Muscle of back (tissue), 11 donors: ENCODE measurements around the gene MYH13. TPM values are rescaled to one million over a fixed set of nuclear protein-coding genes. Genes with fewer than 3 reads are reported as not detected.
A peak's percentile ranks its signal among the peaks of the same experiment; 100 is the strongest.
"Not testable (repeated sequence)": the region's sequence is repeated elsewhere in the genome, so short reads cannot be mapped to it uniquely, and the experiment has no call there.

Source experiments
- DNase-seq, 3 donors: peaks; one replicate each; pipeline versions ENCODE4 v3.0.0 to v3.0.0-alpha.2; 2013
- polyA plus RNA-seq, 10 donors: library from polyadenylated mRNA; unstranded; fragments of 120-200 nt; gene quantifications; one replicate each; pipeline ENCODE4 v1.2.1, GENCODE V29; 2013; ENCODE audit not compliant: insufficient read length in 10 of 10

The MYH13 gene
- polyA plus RNA-seq, 10 donors: 0.45 to 1.5 (median 0.68) TPM

DNA sequence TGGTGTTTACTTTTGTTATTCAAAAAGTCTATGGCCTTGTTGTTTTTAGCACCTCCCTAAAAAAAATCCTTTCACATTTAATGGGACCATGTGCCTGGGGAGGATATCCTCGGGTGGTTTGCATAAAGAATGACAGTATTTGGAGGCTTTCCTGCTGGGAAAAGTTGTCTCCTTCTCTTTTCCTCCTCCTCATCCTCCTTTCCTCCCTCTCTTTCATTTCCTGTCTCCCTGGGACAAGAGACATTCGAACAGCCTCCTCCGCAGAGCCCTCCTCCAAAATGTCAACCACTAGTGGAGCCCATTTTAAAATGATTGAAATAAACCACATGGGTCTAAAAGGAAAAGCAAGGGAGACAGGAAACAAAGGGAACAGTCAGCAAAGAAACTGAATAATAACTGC is 67.4 kb downstream of the MYH13 start:
- DNase-seq: no peak

DNA sequence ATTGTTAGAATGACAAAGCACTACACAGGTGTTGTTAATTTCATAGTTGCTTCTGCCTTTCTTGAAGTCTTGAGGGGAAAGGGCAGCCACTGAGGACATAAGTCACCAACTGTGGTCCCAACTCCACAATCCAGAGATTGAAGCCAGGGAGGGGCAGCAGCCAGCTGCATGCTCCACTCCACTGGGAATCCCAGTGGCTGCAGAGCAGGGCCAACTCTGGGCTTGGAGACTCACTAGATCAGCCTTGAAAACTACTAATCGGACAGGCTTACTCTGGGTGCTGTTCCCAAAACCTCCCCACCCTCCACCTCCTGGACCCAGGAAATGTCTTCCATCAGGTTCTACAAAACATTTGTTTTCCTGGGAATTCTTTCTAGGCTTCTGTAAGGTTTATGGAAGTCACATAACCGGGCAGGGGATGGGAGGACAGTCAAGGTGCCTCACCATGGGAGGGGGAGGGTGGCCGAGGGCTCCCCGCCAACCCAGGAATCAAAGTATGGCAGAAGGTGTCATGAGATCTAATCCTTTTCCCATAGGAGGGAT is 68.0 kb downstream of the MYH13 start:
- DNase-seq: no peak

DNA sequence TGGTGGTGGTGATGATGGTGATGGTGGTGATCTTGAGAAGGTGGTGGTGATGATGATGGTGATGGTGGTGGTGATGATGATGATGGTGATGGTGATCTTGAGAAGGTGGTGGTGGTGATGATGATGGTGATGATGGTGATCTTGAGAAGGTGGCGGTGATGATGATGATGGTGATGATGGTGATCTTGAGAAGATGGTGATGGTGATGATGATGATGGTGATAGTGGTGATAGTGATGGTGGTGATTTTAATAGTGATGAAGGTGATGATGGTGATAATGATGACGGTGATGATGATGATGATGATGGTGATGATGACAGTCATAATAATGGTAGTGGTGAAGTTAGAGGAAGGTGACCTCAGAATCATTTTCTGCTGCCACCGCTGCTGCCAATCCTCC is 75.1 kb downstream of the MYH13 start:
- DNase-seq: no peak

DNA sequence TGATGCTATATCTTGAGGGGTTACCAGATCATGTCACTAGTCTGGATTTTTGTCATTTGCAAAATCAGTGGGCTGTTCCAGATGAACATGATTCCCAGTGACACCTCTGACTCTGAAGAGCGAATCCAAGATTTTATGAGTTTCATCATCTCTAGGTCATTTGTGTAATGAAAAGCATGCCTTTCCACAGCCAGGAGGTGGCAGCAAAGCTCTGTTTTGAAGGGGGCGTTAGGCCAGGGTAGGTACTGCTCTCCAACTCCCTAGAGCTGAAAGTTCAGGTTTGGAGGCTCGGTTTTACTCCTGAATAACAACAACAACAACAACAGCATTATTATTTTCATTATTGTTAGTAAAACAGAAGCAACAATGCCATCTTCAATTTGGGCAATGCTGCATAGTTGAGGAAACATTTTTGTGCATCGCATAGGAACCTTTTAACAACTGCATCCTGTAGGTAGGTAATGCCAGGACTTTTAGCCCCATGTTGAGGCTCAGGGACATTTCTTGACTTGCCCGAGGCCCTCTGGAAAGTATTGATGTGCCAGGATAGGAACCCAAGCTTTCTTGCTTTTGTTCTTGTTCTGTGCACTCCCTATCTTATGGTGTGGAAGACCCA is 77.0 kb downstream of the MYH13 start:
- peak; percentile 46 to 70 (median 60) for DNase-seq

DNA sequence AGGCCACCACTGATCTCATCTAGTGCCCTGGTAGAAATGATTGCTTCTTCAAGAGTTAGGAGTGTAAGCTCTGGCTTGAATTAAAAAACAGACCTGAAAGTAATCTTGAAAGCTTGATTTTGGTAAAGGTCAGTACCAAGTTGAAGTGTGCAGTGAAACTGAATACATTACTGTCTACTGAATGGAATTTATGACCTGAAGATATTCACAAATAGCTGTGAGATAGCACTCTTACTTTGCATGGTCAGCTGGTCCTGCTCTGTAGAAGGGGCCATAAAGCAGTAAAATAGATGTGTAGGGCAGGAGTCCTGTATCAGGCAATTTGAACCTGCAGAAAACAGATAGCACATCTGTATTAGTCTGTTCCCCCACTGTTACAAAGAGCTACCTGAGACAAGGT is 78.6 kb downstream of the MYH13 start:
- no peak for DNase-seq

DNA sequence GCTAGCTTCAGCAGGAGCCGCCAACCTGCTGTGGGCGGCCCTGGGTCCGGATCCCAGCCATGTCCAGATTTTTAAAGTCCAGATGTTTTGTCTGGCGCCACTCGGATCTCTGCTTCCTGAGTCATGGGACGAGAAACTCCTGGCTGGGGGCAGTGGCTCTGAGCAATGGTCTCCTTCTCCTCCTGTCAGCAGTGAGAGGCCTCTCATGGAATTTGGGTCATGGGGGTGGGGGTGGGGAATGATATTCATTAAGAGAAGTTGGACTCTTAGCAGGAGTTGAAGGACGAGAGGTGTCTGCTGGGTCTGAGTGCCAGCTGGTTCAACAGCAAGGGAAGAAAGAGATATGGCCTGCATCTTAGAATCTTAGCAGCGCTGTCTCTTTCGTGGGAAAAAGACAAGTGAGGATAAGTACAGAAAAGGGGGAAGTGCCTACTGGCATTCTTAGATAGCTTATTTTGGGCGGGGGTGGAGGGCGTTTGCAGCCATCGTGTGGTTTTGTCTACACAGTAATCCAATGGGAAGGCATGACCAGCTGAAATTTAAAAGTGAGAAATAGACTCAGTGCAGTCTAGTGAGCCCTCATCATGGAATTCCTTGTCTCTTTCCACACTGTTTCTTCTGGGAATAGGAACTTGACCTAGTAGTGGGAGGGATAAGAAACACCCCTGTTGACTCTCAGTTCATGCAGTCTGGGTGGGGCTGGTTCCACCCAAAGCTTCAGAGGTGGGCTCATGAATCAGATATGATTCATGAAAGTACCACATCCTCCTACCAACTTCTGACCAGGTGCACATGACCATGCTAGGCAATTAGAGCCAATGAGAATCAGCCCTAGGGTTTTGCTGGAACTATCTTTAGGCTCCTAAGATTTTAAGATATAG is 80.5 kb downstream of the MYH13 start:
- DNase-seq: peak; percentile 48 to 77 (median 73)

DNA sequence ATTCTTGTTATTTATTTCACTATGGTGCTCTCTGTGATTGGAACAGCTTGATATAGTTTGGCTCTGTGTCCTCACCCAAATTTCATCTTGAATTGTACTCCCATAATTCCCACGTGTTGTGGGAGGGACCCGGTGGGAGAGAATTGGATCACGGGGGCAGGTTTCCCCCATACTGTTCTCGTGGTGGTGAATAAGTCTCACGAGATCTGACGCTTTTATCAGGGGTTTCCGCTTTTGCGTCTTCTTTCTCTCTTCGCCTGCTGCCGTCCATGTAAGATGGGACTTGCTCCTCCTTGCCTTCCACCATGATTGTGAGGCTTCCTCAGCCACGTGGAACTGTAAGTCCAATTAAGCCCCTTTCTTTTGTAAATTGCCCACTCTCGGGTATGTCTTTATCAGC is 81.2 kb downstream of the MYH13 start:
- DNase-seq: not testable (repeated sequence)

DNA sequence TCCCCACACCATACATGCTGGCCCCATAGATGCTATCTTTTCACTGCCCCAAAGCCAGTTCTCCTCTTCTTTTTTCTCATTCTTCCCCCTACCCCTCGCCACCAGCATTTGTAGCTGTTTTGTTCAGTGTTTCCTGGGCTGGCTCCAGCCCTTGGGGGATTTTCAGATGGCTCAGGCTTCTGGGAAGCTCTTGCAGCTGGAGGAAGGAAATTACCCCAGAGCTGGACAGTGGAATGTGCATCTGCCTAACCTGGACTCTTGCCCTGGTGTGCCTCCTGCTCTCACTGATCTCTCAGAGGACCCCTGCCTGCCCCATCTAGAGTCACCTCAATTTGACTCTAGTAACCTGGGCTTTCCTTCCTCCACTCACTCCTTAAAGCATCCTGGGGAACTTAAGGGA is 82.8 kb downstream of the MYH13 start:
- DNase-seq: peak in 2 of 3 donors; percentile 65 to 72

DNA sequence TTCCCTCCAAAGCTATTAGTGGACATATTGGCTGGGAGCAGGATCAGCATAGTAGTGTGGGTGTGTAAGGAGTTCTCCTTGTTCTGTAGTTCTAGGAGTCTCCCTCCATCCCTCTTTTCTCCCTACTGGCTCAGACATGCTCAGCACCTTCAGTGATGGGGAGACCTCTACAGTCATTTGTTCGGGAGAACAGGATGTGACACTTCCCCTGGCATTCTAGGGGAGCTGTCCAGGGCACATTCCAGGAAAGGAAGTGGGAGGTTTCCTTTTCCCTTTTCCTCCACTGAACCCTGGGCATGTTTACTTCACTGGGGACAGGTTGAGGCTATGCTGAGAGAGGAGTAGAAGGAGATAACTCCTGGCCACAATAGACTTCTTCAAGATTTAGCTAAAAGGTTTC is 86.5 kb downstream of the MYH13 start:
- no peak for DNase-seq

DNA sequence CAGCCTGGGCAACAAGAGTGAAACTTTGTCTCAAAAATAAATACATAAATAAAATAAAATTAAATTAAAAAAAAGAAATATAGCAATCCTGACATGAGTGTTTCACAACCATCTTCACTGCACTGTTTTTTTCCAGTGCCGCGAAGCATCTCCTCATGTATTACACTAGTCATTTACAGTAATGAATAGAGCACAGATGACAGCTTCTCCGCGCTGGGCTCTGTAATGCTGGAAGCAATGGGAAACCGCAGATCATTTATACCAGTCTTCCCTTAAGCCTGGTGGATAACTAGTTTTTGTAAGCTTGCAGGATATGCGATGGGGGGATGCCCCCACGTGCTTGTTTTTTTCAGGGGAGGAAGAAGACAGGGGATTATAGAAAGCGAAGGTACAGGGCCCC is 86.9 kb downstream of the MYH13 start:
- DNase-seq: no peak

DNA sequence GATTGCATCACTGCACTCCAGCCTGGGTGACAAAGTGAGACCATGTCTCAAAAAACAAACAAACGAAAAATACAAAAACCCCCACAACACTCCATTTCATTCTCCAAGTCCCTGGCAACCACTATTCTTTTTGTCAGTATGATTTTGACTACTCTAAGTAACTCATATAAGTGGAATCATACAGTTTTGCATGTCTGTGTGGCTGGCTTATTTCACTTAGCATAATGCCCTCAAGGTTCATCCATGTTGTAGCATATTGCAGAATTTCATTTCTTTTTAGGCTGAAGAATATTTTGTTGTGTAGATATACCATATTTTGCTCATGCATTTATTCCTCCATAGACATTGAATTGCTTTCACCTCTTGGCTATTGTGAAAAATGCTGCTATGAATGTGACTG is 92.7 kb downstream of the MYH13 start:
- no peak for DNase-seq

DNA sequence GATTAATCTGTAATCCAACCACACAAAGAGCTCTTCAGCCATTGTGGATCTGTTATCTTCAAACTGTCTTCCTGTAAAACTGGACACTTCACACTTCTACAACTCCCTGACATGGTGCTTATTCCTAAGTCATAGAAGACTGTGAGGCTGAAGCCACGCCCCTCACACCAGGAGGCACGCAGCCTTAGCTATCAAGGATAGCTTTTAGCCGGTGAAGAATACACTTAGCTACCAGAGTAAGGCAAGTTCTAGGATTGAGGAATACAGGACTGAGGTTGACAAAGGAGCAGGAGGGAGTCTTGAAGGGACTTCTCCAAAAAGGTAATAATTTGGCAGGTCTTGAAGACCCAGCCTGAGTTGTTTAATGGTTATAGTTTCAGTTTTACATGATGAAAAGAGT is 94.6 kb downstream of the MYH13 start:
- DNase-seq: no peak

DNA sequence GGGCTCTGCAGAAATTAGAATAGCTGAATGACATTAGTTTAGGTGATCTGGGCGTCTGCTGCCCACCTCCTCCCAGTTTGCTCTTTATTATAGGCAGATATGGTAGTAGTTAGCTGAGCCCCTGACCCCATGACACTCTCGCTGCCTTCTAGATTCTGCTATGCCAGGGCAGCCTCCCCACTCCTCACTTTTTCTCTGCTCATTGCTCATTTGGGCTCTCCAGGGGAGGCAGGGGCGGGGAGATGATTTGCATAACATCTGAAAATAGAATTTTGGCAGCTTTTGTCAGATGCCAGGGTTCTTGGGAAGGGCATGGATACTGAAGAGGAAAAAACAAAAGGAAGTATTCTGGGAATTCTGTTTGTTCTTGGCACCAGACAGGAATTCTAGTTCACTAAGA is 96.4 kb downstream of the MYH13 start:
- DNase-seq: no peak

DNA sequence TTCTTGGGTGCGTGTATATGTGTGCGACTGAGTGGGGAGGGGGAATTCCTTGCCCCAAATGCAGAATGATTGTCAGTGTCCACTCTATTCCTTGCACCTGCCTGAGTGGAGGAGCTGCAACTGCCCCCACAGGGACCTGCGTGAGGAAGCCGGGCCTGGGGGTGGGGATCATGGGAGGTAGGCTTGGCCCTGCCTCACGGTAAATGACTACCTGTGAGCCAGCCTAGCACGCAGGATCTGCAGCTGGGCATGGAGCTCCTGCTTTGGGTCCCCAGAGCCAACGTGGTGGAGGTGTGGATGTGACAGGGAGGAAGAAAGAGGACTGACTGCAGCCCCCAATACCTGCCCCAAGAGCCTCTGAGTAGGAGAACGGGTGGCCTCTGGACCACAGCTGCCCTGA is 97.4 kb downstream of the MYH13 start:
- no peak for DNase-seq

DNA sequence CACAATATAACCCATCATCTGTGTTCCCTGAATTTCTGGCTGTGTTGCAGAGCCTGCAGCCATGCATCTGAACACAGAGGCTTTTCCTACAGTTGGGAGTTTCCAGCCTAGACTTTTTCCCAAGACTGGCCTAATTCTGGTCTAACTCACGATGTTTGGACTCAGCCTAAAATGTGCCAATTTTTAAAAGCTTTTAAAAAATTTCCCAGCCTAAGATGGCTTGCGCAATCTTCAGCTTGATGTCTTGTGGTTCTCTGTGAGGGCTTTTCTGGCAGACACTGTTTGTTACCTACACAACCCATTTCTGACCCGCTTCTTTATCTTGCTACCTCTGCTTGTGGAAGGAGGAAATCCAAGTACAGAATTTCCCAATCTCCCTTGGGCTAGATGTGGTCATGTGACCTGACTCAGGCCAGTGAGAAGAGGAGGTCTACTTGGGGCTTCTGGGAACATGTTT is 101.7 kb downstream of the MYH13 start:
- no peak for DNase-seq

DNA sequence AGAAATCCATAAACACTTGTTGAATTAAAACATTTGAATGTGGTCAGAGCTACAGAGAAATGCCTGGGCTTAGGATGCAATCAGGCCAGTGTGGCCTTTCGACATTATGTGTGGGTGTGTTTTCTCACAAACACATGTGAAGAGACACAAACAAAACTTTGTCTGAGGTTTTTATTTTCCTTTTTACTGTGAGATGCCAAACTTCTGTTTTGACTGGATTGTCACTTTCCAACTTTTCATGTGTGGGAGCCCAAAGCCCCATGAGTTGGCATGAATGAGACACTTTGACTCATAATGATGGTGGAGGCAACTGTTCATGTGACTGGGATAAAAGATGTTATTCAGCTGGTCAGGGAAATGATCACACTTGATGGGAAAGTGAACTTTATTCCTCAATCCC is 102.5 kb downstream of the MYH13 start:
- DNase-seq: no peak

DNA sequence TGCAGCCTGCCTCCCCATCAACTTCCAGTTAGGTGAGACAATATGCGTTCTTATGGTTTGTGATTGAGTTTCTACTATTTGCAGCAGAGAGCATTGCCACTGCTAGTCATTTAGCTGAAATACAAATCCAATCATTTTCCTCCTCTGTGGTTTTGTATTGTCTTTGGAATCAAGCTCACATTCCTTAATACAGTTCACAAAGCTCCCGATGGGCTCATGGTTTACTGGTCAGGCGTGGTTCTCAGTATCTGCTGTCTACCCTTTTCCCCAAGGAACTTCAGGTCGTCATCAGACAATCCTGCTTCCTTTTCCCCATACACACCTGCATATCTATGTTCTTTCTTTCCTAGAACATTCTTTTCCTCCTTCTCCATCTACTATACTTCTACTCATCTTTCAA is 104.8 kb downstream of the MYH13 start:
- DNase-seq: no peak

DNA sequence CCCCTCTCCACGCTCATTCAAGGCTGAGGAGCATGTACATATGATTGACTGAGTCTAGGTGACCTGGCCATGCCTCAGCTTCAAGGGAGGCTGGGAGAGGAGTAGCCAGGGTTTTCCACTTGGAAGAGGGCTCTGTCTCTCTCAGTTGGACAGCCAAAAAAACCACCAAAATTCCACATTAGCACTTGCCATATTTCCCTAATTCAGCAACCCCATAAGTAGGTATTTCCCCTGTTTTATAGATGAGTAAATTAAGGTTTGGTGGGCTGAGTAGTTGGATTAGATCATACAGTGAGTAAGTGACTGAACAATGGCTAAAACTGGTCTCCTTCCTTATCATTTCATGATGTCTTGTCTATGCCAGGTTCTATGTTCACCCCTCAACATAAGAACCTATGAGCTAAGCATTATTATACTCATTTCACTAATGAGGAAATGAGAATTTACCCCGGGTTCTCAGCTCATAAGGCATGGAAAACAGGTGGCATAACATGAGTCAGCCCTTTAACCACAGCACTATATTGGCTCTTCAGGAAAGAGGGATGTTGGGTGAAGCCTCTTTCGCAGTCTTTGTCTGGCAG is 106.4 kb downstream of the MYH13 start:
- DNase-seq: no peak

DNA sequence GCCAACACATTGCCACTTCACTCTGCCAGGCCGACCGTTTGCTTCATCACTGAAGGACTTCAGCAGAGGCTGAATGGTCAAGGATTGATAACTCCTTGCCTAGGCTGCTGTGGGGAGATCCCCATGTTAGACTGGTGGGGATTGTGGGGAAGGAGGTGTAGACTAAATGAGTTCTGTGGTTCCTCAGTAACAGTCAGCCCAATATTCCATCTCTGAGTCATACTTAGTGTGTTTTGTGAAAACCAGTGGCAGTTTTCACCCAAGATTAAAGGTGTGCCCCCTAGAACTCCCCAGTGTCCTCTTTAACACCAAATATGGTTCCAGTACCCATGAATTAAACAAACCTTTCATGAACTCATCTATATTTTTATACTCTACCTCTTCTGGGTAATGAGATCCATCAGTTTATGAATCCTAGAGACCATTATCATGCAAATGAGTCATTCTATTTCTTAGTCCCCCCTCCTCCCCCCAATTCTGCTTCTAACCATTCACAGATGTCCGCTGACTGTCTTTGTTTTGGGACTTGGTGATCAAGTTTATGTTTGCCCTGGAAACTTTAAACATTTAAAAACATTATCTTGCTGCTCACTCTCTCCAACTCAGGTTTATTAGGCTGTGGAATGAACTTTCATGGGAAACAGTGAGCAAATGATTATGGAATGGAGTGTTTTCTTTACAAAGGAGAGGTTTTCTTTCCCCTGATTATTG is 107.6 kb downstream of the MYH13 start:
- DNase-seq: peak; percentile 38 to 89 (median 67)

DNA sequence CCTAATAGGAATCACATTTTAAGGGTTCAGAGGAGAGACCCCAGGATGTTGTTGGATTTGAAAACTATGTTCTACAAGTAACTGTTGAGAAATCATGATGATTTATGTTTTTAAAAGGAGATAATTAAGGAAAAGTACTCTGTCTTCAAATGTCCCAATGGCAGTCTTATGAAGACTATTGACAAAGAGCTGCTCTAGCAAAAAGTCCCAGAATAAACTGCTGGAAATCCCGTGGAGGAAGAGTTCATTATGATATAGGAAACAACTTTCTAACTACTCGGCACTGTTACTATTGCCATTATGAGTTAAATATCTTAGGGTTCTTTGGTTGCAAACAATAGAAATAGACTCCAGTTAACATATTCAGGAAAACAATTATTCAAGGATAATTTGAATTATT is 108.8 kb downstream of the MYH13 start:
- DNase-seq: no peak

DNA sequence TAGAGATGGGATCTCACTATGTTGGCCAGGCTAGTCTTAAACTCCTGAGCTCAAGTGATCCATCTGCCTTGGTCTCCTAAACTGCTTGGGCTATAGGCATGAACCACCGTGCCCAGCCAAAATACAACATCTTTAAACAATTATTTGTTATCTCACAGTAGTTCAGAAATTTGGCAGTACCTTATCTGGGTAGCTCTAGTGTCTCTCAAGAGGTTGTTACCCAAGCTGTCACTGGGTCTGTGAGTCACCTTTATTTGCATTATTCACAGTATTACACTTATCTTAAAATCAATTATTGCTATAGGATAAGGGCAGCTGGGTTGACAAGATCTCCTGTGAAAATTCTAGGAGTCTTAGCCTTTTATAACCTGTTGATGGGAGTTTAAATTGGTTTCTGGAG is 110.4 kb downstream of the MYH13 start:
- no peak for DNase-seq

DNA sequence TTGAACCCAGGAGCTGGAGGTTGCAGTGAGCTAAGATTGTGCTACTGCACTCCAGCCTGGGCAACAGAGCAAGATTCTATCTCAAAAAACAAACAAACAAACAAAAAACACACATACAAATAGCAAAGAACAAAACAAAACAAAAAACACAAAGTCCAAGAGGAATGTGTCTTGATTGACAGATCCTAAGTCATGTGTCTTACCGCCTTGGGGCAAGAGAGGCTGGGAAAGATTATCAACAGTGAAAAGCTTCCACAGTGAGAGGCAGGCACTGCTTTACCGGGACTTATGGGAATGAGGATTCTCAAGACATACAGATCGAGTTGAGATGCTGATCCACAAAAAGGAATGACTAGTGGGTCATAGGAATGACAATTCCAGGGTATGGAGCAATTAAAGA is 111.7 kb downstream of the MYH13 start:
- DNase-seq: no peak
